Measurements from ENCODE around the gene CERS6.
A peak's percentile ranks its signal among the peaks of the same experiment; 100 is the strongest.

The CERS6 gene

GRCh38 chr2:168611091-168611490 lies 155.0 kb downstream of the CERS6 start:
- DNase-seq: no peak

- DNase-seq: no peak
These were observed 156.0 kb downstream of the CERS6 start for GRCh38 chr2:168611896-168612650.

DNA sequence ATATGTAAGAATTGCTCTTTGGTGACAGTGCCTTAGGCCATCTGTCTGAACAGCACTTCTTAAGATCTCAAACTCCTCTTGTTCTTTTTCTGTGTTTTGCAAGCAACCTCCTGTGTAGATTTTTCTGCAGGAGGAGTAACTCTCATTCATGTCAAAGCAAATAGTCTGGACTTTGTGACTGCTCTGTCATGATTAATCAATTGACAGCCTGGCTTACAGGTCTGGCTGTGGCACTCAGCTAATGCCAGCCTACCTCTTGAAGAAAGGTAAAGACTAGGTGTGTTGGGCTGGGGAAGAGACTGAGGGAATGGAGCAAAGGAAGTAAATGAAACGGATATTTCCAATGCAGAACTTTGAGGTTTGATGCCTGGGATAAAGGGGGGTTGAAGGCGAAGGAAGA lies 156.6 kb downstream of the CERS6 start:
- no peak for DNase-seq

DNA sequence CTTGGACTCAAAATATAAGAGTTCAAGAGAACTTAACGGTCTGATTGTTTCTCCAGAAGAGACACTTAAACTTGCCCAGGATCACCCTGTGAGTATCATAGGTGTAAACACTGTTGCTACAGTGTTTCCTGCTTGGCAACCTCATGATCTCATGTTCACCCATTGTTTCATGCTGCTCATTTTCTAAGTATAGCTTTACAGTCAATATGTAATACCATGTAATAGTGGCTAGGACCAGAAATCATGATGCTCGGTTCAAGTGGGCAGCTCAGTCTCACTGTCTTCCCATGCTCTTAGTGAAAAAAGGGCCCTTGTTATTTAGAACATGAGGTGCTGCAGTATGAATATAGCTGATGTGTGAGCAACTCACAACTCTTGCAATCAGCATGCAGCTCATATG lies 157.5 kb downstream of the CERS6 start:
- peak; percentile 56 for DNase-seq

DNA sequence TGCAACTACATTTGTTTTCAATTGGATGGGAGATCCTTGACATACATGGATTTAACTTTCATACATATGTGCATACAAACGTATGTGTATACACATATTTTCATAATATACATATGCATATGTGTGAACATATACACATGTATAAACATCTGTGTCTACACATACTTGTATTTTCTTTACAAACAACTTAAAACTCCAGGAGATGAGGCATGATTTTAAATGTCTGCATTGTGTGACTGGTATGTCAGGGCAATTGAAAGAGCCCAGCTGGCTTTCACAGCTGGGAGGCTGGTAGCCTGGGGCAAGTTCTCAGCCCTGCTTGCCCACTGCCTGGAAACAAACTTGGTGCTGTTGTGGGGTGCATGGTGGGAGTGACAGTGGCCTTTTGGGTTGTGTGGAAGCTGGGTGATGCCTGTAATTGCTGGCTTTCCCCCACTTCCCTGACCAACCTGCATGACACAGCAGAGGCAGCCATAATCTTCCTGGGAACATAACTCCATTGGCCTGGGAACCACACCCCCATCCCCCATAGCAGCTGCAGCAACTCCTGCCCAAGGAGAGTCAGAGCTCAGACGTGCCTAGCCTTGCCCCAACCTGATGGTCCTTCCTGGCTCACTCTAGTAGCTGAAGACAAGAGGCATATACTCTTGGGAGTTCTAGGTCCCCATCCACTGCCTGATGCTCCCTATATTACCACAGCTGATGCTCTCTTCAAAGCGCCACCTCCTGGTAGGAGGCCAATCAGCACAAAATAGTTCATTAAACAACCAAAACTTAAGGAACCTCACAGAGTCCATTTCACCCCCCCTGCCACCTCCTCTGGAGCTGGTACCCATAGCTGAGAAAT lies 158.3 kb downstream of the CERS6 start:
- DNase-seq: no peak

DNA sequence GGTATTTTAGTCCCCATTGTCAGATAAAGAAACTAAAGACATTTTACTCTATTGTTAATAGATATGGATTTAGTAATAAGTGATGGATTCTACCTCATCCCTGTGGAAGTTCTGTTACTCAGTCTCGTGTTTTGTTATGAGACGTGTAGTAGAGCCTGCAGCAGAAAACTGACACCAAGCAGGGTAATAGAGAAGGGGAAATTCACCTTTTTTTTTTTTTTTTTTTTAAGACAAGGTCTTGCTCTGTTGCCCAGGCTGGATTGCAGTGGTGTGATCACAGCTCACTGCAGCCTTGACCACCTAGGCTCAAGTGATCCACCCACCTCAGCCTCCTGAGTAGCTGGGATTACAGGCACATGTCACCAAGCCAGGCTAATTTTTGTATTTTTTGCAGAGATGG lies 164.5 kb downstream of the CERS6 start:
- no peak for DNase-seq

GRCh38 chr2:168622559-168622958 lies 166.5 kb downstream of the CERS6 start:
- DNase-seq: no peak

DNA sequence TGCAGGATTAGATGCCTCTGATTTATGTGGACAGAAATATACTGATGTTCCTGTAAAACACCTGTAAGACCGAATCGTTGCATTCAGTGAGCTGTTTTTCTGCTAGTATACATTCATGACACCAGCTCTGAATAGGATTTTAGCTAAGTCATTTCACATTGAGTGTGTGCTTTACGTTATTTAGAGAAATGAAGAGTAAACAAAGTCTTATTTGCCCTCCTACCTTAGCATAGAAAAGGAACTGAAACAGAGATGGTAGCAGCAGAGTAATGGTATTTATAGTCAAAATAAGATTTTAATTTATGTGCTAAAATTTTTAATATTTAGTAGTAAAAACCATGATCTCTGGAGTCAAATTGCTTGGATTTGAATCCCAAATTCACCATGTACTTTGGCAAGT lies 168.0 kb downstream of the CERS6 start:
- DNase-seq: no peak

DNA sequence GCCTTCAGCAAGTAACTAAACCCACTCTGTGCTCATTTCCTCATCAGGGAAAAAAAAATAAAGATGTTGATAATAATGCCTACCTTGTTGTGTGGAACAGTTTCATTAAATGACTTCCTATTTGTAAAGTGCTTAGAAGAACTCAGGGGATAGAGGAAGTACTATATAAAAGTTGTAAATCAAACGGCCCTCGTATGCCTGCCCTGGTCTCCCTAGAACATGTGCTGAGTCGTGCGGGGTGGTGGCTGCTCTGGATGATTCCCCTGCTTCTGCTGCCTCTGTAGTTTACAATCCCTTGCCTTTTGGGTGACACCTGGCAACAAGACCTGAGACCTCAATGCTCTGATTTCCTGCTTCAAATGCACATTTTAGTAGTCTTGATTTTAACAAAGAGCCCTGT lies 170.0 kb downstream of the CERS6 start:
- no peak for DNase-seq

GRCh38 chr2:168626647-168627046 lies 170.6 kb downstream of the CERS6 start:
- no peak for DNase-seq

DNA sequence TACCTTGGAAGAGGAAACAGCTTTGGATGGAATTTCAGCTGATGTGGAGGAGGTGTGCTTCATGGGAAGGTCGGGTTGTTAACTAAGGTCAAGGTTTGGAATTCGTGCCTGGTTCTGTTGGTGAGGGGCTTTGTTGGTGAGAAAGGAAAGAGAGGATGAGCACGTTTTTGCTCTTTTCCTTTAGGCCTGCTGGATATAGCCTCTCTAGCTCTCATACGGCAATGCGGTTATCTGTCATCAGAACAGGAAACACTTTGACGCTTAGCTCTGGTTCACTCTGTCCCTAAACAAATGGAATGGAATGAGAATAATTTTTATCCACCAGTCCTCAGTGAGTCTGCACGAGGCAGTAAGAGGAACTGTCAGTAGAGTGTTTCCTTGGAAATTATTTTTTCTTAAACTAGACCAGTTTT lies 176.6 kb downstream of the CERS6 start:
- no peak for DNase-seq

DNA sequence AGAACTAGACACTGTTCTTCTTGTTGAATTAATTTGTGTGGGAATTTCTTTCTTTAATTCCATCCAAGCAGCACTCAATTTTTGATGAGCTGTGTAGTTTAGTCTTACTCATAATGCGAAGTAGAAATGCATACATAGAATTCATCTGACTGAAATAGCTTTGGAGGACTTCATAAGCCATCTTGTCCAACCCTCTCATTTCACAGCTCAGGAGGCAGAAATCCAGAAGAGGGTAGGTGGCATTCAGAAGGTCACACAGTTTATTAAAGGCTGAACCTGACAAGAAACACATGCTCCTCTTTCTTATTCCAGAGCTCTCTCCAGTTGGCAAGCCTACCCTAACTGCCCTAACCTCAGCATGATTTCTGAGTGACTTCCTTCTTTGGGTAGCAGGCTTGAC lies 177.1 kb downstream of the CERS6 start:
- DNase-seq: no peak

- no peak for DNase-seq
These were observed 177.8 kb downstream of the CERS6 start for GRCh38 chr2:168633895-168634294.

- no peak for DNase-seq
These were observed 179.0 kb downstream of the CERS6 start for GRCh38 chr2:168635065-168635577.

GRCh38 chr2:168639018-168639417 lies 182.9 kb downstream of the CERS6 start:
- DNase-seq: no peak

- no peak for DNase-seq
These were observed 183.4 kb downstream of the CERS6 start for GRCh38 chr2:168639441-168639898.

DNA sequence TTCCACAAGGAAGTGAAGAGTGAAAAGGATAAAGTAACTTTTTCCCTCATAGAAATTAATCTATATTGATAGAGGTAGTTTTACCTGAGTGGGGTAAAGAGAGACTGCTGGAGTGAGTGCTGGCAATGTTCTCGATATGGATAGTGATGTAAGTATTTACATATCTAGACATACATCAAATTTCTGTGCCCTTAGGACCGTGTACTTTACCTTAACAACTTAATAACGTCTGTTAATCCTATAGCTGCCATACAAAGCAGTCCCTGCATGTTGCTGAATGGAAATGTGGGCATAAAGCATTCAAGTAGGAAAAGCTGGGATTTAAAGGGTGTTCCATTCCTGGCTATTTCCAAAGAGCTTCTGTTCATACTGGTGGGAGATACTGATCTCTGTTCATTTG lies 184.0 kb downstream of the CERS6 start:
- no peak for DNase-seq

DNA sequence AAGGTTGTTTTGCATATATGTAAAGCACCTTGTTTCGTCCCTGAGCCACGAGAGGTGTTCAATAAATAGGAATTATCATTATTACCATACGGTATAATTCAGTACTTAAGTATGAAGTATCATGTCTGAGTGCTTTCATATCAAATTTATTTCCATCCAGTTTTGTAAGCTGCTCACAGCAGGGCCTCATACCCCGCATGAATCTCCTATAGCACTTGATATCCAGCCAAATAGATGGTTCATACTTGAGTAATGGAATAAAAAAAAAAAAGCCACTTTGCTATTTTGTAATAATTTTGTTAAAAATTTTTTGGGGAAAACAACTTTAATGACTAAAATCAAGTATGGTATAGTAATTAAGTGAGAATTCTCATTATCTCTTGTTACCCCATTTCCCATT lies 185.6 kb downstream of the CERS6 start:
- no peak for DNase-seq

DNA sequence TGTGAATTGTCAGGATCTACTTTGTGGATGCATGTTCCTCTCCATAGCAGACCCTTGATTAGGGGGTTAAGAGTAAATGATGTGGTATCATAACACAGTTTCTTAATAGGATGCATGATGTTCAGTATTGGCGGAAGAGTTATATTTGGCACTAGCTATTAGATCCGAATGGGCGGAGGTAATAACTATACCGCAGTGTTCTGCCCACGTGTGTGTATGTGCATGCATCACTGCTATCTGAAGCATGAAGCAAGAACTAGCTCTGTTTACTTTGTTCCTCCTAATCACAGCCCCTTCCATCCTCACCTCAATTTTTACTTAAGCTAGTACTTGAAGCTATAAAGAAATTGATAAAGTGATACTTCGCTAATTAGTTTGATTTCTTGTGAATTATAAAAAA lies 186.8 kb downstream of the CERS6 start:
- DNase-seq: no peak

DNA sequence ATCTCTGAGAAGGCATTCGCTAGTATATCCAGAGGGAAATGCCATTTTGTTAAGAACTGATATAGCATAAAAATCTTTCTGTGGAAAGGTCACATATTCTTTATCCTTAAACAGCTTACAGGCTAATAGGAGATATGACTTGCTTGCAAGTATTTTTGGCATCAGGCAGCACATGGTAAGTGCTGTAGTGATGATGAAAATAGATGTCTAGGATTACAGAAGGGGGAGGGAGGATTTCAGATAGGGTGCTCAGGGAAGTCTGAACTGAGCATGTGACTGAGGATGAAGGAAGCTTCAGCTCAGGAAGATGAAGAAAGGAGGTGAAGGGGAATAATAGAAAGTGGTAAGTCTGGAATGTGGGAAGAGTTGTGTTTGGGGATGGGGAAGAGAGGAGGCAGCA lies 187.9 kb downstream of the CERS6 start:
- no peak for DNase-seq

DNA sequence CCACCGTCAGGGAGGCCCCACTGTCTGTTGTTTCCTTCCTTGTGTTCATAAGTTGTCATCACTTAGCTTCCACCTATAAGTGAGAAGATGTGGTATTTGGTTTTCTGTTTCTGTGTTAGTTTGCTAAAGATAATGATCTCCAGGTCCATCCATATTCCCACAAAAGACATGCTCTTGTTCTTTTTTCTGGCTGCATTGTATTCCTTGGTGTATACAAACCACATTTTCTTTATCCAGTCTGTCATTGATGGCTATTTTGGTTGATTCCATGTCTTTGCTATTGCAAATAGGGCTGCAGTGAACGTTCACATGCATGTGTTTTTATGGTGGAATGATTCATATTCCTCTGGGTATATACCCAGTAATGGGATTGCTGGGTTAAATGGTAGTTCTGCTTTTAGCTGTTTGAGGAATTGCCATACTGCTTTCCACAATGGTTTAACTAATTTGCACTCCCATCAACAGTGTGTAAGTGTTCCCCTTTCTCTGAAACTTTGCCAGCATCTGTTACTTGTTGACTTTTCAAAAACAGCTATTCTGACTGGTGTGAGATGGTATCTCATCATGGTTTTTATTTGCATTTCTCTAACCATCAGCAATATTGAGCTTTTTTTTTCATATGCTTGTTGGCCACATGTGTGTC lies 189.7 kb downstream of the CERS6 start:
- DNase-seq: no peak

GRCh38 chr2:168649105-168649504 lies 193.0 kb downstream of the CERS6 start:
- no peak for DNase-seq

- DNase-seq: no peak
These were observed 193.5 kb downstream of the CERS6 start for GRCh38 chr2:168649562-168649961.

- DNase-seq: no peak
These were observed 194.1 kb downstream of the CERS6 start for GRCh38 chr2:168650139-168650538.

Data from NCI-H2029 (cell line).